GM12892 (cell line): Measurements from ENCODE around the gene DDX47.
"Not testable (repeated sequence)": the region's sequence is repeated elsewhere in the genome, so short reads cannot be mapped to it uniquely, and the experiment has no call there.

Source experiments
- DNase-seq: peaks from one replicate; pipeline ENCODE4 v3.0.0; 2011; ENCODE audit not compliant: insufficient read length
- FAIRE-seq: peaks from 2 replicates; lab custom pipeline; 2011; peaks lifted over from hg19 to GRCh38; lab: Jason Lieb, UNC
- POLR2A ChIP-seq: IDR thresholded peaks from 2 replicates; pipeline ENCODE4 v1.6.1; 2011; ENCODE audit warnings: low read depth, low read length, control low read depth
- POLR2AphosphoS5 ChIP-seq: IDR thresholded peaks from 2 replicates; pipeline ENCODE4 v1.6.1; 2011; ENCODE audit warnings: low read depth, low read length, control low read depth
- TAF1 ChIP-seq: IDR thresholded peaks from 2 replicates; pipeline ENCODE4 v1.6.1; 2011; ENCODE audit warnings: low read depth, mild to moderate bottlenecking, control low read depth, low read length, borderline replicate concordance

The DDX47 gene

DNA sequence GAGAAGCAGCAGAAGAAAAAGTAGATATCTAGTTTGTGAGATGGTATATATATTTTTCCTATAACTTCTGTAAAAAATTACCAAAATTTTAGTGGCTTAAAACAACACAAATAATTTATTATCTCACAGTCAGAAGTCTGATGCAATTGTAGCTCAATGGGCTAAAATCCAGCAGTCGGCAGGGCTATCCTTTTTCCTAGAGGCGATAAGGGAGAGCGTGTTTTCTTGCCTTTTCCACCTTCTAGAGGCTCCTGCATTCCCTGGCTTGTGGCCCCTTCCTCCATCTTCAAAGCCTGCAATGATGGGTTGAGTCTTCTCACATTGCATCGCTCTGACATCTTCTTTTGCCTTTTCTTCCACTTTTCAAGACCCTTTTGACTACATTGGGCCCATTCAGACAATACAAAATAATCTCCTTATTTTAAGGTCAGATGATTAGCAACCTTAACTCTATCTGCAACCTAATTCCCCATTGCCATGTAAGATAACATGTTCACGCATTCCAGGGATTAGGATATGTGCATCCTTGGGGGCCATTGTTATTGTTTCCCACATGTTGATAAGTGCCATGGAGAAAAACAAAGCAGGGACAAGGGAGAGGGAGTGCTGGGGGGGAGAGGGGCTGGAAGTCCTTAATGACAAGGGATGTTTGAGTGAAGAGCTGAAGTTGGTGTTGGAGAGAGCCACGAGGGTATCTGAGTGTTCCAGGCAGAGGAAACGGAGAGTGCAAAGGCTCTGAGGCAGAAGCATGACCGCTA lies 13.8 kb upstream of the DDX47 start:
- DNase-seq (no peak), FAIRE-seq (no peak)
- no peak for TF ChIP-seq POLR2A
- no peak for TF ChIP-seq POLR2AphosphoS5
- TF ChIP-seq TAF1 = no peak

GRCh38 chr12:12800406-12801180 lies 12.6 kb upstream of the DDX47 start:
- no peak for DNase-seq

GRCh38 chr12:12801656-12802055 lies 11.5 kb upstream of the DDX47 start:
- FAIRE-seq, DNase-seq: not testable (repeated sequence)

More at GRCh38 chr12:12800406-12801180, 12.6 kb upstream of the DDX47 start:
- TF ChIP-seq POLR2A (no peak), TAF1 (no peak), POLR2AphosphoS5 (no peak)
- no peak for FAIRE-seq

GRCh38 chr12:12803186-12803585 lies 10.0 kb upstream of the DDX47 start:
- DNase-seq = peak; percentile 56

GRCh38 chr12:12804011-12804410 lies 9.1 kb upstream of the DDX47 start:
- no peak for DNase-seq
- no peak for TF ChIP-seq POLR2A
- TF ChIP-seq TAF1 = no peak
- no peak for TF ChIP-seq POLR2AphosphoS5

More at GRCh38 chr12:12803186-12803585, 10.0 kb upstream of the DDX47 start:
- peak; percentile 86 for FAIRE-seq
- TF ChIP-seq POLR2A (no peak), POLR2AphosphoS5 (no peak), TAF1 (no peak)

GRCh38 chr12:12804432-12804886 lies 8.7 kb upstream of the DDX47 start:
- FAIRE-seq (no peak), DNase-seq (no peak)
- no peak for TF ChIP-seq POLR2AphosphoS5
- TF ChIP-seq POLR2A = no peak
- TF ChIP-seq TAF1 = no peak

More at GRCh38 chr12:12804011-12804410, 9.1 kb upstream of the DDX47 start:
- FAIRE-seq = no peak

GRCh38 chr12:12806784-12807516 lies 6.2 kb upstream of the DDX47 start:
- DNase-seq (no peak), FAIRE-seq (no peak)
- TF ChIP-seq POLR2AphosphoS5 = no peak
- no peak for TF ChIP-seq POLR2A
- no peak for TF ChIP-seq TAF1

DNA sequence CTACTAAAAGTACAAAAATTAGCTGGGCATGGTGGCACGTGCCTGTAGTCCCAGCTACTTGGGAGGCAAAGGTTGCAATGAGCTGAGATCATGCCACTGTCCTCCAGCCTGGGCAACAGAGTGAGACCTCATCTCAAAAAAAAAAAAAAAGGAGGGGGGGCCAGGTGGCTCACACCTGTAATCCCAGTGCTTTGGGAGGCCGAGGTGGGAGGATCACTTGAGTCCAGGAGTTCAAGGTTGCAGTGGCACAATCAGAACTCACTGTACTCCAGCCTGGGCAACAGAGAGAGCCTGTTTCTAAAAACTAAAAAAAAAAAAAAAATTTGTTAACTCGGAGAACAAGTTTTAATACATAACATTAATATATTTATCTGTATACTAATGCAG lies 5.6 kb upstream of the DDX47 start:
- DNase-seq, FAIRE-seq: not testable (repeated sequence)

DNA sequence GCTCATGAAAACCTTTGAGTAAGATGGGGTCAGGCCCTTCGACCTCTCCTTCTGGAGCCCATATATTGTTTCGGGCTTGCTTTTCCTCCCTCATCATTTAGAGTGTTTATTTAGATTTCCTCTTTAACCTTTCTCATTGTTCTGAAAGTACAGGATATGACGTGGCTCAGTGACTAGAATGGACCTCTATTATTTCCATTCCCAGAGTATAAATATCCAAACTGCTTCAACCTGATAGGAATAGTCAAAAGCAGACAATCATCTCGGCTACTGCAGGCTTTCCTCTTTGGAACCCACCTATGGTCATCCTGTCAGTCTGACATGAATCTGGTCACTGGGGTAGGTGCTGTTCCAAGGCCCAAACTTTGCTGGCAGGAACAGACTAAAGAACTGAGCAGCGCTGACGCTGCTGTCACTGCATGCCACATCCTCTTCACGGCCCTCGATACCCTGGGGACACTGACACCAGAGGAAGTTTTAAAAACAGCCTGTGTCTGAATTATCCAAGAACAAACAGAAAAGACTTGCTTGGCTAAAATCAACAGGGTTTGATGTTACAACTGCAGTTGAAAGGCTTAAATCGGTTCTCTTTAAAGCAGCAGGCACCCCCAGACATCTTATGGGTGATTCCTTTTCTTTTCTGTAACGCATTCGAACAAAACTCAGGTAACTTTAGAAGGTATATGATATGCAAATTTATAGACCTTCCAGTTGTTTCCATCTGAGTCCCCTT lies 5.0 kb upstream of the DDX47 start:
- TF ChIP-seq POLR2A = peak; percentile 47; the same call in 1 of the 2 replicates
- TF ChIP-seq POLR2AphosphoS5 = peak; percentile 27; the same call in 1 of the 2 replicates
- no peak for TF ChIP-seq TAF1
- FAIRE-seq (peak; percentile 86), DNase-seq (peak; percentile 32)

- TF ChIP-seq POLR2A (no peak), TAF1 (no peak), POLR2AphosphoS5 (no peak)
- FAIRE-seq = no peak
- no peak for DNase-seq
These were observed 2.6 kb upstream of the DDX47 start for GRCh38 chr12:12810553-12811021.

DNA sequence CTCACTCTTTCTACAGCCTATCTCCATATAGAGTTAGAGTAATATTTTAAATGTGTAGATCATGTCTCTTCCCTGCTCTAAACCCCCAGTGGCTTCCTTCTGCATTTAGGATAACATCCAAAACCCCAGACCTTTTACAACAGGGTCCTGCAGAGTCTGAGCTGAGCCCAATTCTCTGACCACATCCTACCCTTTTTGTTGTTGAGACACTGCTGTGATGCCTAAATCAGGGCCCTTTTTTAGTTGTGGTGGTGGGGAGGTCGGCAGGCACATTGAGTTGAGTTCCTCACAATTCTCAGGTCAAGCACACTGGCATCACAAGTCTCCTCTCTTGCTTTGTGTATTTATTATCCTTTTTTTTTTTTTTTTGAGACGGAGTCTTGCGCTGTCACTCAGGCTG lies 1.8 kb upstream of the DDX47 start:
- DNase-seq = no peak
- TF ChIP-seq POLR2A (no peak), POLR2AphosphoS5 (no peak), TAF1 (no peak)
- no peak for FAIRE-seq
